ENCODE data around the gene JPH4. TPM values are rescaled to one million over a fixed set of nuclear protein-coding genes. Genes with fewer than 3 reads are reported as not detected.

JPH4 gene
- total RNA-seq, 2 experiments from 2014 or later, result not detected

DNA sequence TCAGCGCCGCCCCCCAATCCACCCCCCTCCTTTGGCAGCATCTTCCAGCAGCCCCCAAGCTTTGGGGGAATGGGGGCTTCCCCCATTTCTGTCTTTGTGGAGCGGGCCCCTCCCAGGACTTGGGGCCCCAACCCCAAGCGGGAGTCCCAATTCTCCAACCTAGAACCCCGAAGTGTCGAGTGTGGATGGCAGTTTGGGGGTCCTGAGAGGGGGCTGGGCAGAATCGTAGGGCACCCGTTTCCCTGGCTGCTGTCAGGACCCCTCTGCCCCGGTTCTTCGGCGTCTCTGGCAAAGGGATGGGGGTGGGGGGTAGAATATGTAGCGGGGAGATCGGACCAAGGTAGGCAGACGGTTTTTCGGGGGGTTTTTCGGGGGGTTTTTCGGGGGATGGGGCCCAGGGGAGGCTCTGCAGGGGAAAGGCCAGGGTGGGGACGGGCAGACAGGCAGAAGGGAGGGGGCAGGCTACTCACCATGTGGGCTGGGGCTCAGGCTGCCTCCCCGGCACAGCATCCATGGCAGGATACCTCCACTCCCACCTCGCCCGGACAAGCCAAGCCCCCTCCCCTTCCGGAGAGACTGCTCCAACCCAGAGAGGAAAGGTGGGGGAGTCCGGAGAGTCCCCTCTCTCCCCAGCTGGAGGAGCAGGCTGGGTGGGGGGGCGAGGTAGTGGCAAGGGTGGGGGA lies 739 bp downstream of the JPH4 start:
- CTCF ChIA-PET (ENCODE audit: unreplicated experiment), result no interaction called here

DNA sequence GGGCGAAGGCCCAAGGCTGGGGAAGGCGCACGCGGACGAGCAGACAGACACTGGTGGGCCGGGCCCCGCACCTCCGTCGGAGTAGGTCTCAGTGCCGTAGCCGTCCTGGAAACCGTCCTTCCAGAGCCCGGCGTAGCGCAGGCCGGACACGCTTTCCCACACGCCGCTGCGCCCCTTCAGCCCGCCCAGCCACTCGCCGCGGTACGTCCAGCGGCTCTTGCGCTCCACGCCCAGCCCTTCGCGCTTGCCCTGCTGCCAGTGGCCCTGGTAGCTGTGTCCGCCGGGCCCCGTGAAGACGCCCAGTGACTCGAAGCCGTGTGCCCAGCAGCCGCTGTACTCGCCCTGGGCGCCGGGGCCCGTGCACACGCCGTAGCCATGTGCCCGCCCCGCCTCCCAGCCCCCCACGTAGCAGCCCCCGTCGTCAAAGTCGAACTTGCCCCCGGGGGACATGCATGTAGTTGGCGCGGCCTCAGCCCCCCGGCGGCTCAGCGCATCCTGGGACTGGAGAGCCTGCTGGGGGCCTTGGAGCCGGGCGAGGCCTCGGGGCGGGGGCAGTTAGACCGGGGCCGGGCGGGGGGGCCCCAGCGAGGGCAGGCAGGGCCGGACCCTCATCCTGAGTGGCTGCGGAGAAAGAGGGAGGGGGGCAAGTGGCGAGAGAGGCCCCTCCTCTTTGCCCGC lies 1.4 kb downstream of the JPH4 start:
- ChIA-PET CTCF (ENCODE audit: unreplicated experiment) (no interaction called here), POLR2A (no interaction called here)
- H3K9me3 ChIP-seq (ENCODE audit: low read length), result no peaks in the 10 kb centered on the region
- BruUV-seq (replicated peaks), result no TSS peak
- H3K36me3 ChIP-seq (ENCODE audit: insufficient read depth, low read length), result no peaks in the 10 kb centered on the region
- no peaks in the 10 kb centered on the region for H4K20me1 ChIP-seq (ENCODE audit: insufficient read depth, low read length)
- no peaks in the 10 kb centered on the region for H3K79me2 ChIP-seq (ENCODE audit: insufficient read depth, low read depth, low read length)
- H3K27ac ChIP-seq (ENCODE audit: low read depth, low read length, poor library complexity, severe bottlenecking), result no peak overlapping the region
- H2AFZ ChIP-seq (ENCODE audit: low read length), result no peak overlapping the region
- H3K4me1 ChIP-seq (ENCODE audit: insufficient read depth, low read length, poor library complexity, severe bottlenecking), result no peaks in the 10 kb centered on the region
- intact Hi-C loops (cut with micrococcal nuclease; ENCODE audit: unreplicated experiment), result no loop called here
- TF ChIP-seq, protein P1, sequence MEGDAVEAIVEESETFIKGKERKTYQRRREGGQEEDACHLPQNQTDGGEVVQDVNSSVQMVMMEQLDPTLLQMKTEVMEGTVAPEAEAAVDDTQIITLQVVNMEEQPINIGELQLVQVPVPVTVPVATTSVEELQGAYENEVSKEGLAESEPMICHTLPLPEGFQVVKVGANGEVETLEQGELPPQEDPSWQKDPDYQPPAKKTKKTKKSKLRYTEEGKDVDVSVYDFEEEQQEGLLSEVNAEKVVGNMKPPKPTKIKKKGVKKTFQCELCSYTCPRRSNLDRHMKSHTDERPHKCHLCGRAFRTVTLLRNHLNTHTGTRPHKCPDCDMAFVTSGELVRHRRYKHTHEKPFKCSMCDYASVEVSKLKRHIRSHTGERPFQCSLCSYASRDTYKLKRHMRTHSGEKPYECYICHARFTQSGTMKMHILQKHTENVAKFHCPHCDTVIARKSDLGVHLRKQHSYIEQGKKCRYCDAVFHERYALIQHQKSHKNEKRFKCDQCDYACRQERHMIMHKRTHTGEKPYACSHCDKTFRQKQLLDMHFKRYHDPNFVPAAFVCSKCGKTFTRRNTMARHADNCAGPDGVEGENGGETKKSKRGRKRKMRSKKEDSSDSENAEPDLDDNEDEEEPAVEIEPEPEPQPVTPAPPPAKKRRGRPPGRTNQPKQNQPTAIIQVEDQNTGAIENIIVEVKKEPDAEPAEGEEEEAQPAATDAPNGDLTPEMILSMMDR (conservative IDR thresholded peaks at IDR 0.05; ENCODE audit: low read length), result no peak
- no peak for TF ChIP-seq EZH2phosphoT487 (IDR thresholded peaks at IDR 0.05; ENCODE audit: borderline replicate concordance, low read depth, low read length)
- no peak overlapping the region for H3K4me3 ChIP-seq (ENCODE audit: low read depth, low read length, poor library complexity, severe bottlenecking)
- no peaks in the 10 kb centered on the region for H3K9me2 ChIP-seq (ENCODE audit: insufficient read depth, low read length)
- no peak for DNase-seq (ENCODE audit: low spot score)
- no peak overlapping the region for H3K4me2 ChIP-seq (ENCODE audit: low read length)

More for the DNA sequence above, 739 bp downstream of the JPH4 start:
- no peaks in the 10 kb centered on the region for H3K4me1 ChIP-seq (ENCODE audit: insufficient read depth, low read length, poor library complexity, severe bottlenecking)
- intact Hi-C loops (cut with micrococcal nuclease; ENCODE audit: unreplicated experiment), result no loop called here
- BruUV-seq (replicated peaks), result no TSS peak
- no peaks in the 10 kb centered on the region for H3K9me2 ChIP-seq (ENCODE audit: insufficient read depth, low read length)
- H3K27ac ChIP-seq (ENCODE audit: low read depth, low read length, poor library complexity, severe bottlenecking), result no peak overlapping the region
- H3K79me2 ChIP-seq (ENCODE audit: insufficient read depth, low read depth, low read length), result no peaks in the 10 kb centered on the region
- no peak for TF ChIP-seq EZH2phosphoT487 (IDR thresholded peaks at IDR 0.05; ENCODE audit: borderline replicate concordance, low read depth, low read length)
- TF ChIP-seq, protein P1 (conservative IDR thresholded peaks at IDR 0.05; ENCODE audit: low read length), result no peak
- H2AFZ ChIP-seq (ENCODE audit: low read length), result no peak overlapping the region
- no peaks in the 10 kb centered on the region for H3K36me3 ChIP-seq (ENCODE audit: insufficient read depth, low read length)
- no peaks in the 10 kb centered on the region for H4K20me1 ChIP-seq (ENCODE audit: insufficient read depth, low read length)
- no peak overlapping the region for H3K4me2 ChIP-seq (ENCODE audit: low read length)
- POLR2A ChIA-PET, result no interaction called here
- no peak for DNase-seq (ENCODE audit: low spot score)
- H3K9me3 ChIP-seq (ENCODE audit: low read length), result no peaks in the 10 kb centered on the region
- H3K4me3 ChIP-seq (ENCODE audit: low read depth, low read length, poor library complexity, severe bottlenecking), result no peak overlapping the region

All from OCI-LY7 (cell line).